Gastroesophageal sphincter (tissue), 3 donors: Measurements from ENCODE around the gene SERP1.

Experiments
- CTCF ChIP-seq, 4 experiments: fragments of 200-600 bp in 2 of 4; fragments of 450-650 bp in 2 of 4; sonication (generic) in 1 of 4; IDR thresholded peaks; one replicate each; pipeline ENCODE4 v1.5.1; 2017 to 2019; ENCODE audit warnings: antibody characterized with exemption in 4 of 4, mild to moderate bottlenecking in 2 of 4, moderate library complexity in 2 of 4
- EP300 ChIP-seq: sonication (generic); formaldehyde crosslinking; IDR thresholded peaks from one replicate; pipeline ENCODE4 v1.6.1; 2017; ENCODE audit warnings: antibody characterized with exemption, mild to moderate bottlenecking
- POLR2A ChIP-seq, 2 donors: fragments of 450-650 bp; IDR thresholded peaks; one replicate each; pipeline ENCODE4 v1.6.1; 2017; ENCODE audit warnings: antibody characterized with exemption in 2 of 2, mild to moderate bottlenecking in 2 of 2, moderate library complexity in 1 of 2

- TF ChIP-seq CTCF (IDR thresholded peaks at IDR 0.05) (no peak), POLR2A (IDR thresholded peaks at IDR 0.05) (no peak), EP300 (no peak)
These were observed 10.5 kb upstream of the SERP1 start for GRCh38 chr3:150556792-150557191.
